Ovary (tissue), 3 donors: ENCODE measurements around the gene DUS3L.

ENCODE experiments used
- POLR2A ChIP-seq: fragments of 450-650 bp; IDR thresholded peaks from one replicate; pipeline ENCODE4 v1.6.1; 2017; ENCODE audit warnings: antibody characterized with exemption, mild to moderate bottlenecking, moderate library complexity
- TF ChIP-seq, protein P1 (sequence below), 3 donors: fragments of 450-650 bp in 2 of 3; fragments of 200-600 bp in 1 of 3; IDR thresholded peaks; one replicate each; pipeline versions ENCODE4 v1.5.1 to v1.8.0; 2016 to 2022; ENCODE audit warnings: antibody characterized with exemption in 3 of 3, mild to moderate bottlenecking in 1 of 3
- donor health status: DM: no; HTN: no; CAD: no.

- TF ChIP-seq, protein P1, sequence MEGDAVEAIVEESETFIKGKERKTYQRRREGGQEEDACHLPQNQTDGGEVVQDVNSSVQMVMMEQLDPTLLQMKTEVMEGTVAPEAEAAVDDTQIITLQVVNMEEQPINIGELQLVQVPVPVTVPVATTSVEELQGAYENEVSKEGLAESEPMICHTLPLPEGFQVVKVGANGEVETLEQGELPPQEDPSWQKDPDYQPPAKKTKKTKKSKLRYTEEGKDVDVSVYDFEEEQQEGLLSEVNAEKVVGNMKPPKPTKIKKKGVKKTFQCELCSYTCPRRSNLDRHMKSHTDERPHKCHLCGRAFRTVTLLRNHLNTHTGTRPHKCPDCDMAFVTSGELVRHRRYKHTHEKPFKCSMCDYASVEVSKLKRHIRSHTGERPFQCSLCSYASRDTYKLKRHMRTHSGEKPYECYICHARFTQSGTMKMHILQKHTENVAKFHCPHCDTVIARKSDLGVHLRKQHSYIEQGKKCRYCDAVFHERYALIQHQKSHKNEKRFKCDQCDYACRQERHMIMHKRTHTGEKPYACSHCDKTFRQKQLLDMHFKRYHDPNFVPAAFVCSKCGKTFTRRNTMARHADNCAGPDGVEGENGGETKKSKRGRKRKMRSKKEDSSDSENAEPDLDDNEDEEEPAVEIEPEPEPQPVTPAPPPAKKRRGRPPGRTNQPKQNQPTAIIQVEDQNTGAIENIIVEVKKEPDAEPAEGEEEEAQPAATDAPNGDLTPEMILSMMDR (IDR thresholded peaks at IDR 0.05) = no peak
- no peak for TF ChIP-seq POLR2A
These were observed 48.4 kb upstream of the DUS3L start, which contains the start of gene FUT6 for GRCh38 chr19:5839065-5840017.
